NCI-H146 treated with DMSO at 0.1 percent for 48 hours (cell line): ENCODE data around the gene SCAF4.
"Not testable (repeated sequence)": the region's sequence is repeated elsewhere in the genome, so short reads cannot be mapped to it uniquely, and the experiment has no call there.

Source experiments
- DNase-seq: peaks from one replicate; lab custom pipeline; 2025; ENCODE audit not compliant: unreplicated experiment; lab: John Stamatoyannopoulos, UW

Gene SCAF4

DNA sequence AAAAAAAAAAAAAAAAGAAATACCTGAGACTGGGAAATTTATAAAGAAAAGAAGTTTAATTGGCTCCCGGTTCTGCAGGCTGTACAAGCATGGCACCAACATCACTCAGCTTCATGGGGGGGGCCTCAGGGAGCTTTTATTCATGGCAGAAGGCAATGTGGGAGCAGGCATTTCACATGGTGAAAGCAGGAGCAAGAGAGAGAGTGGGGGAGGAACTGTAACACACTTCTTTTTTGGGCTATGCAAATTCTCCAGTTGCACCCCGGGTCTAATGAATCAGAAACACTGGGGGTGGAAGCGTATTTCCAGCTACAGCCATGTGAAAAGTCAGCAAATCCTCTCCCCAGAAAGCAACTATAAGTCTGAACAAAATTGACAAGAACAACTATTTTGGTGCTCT, 84.3 kb downstream of the SCAF4 start:
- no peak for DNase-seq

DNA sequence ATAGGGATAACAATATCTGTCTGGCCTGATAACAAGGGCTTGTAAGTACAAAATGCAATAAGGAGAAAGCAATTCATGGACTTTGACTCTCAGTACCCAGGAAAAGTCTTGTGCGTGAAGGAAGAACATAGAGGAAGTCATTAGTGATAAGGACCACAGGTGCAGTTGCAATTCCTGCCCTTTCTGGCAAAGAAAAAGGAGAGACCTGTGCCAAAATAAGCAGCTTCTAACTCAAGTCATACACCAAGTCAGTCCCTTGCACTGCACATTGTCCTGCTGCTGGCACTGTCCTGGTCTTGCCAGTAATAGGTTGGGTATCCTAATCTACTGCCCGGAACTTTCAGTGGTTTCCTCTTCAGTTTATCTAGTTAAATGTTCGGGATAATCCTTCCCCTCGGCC, 87.3 kb downstream of the SCAF4 start:
- no peak for DNase-seq

DNA sequence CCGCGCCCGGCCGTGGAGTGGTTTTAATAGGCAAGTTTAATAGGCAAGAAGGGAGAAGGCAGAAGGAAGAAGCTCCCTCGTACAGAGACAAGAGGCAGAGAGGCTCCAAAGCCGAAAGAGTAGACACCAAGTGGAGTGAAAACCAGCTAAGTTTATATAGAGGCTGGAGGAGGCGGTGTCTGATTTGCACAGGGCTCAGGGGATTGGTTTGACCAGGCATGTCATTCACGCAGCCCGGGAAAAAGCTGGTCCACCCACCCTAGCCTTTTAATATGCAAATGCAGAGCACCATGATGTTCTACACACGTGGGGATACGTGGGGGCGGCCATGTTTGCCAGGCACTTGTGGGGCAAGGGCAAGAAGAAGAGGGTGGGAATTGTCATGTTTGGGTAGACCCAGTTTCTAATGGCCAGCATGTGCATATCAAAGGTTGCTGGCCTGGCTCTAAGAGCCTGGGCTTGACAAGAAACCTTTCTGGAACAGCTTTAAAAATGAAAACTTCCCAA, 90.4 kb downstream of the SCAF4 start:
- no peak for DNase-seq

DNA sequence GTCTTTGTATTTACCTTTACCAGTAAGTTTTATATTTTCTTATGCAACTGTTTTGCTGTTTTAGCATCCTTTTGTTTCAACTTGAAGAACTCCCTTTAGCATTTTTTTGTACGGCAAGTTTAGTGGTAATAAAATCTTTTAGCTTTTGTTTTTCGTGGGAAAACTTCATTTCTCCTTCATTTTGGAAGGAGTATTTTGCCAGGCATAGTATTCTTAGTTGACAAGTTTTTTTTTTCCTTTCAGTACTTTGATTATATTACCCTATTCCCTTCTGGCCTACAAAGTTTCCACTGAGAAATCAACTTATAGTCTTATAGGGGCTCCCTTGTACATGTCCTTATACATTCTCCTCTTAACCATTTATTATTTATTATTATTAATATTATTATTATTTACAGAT, 95.0 kb downstream of the SCAF4 start:
- no peak for DNase-seq

- DNase-seq, result no peak
Observed at GRCh38 chr21:31634993-31635392, 96.9 kb downstream of the SCAF4 start.

GRCh38 chr21:31631881-31632280, 100.0 kb downstream of the SCAF4 start:
- DNase-seq, result not testable (repeated sequence)

DNA sequence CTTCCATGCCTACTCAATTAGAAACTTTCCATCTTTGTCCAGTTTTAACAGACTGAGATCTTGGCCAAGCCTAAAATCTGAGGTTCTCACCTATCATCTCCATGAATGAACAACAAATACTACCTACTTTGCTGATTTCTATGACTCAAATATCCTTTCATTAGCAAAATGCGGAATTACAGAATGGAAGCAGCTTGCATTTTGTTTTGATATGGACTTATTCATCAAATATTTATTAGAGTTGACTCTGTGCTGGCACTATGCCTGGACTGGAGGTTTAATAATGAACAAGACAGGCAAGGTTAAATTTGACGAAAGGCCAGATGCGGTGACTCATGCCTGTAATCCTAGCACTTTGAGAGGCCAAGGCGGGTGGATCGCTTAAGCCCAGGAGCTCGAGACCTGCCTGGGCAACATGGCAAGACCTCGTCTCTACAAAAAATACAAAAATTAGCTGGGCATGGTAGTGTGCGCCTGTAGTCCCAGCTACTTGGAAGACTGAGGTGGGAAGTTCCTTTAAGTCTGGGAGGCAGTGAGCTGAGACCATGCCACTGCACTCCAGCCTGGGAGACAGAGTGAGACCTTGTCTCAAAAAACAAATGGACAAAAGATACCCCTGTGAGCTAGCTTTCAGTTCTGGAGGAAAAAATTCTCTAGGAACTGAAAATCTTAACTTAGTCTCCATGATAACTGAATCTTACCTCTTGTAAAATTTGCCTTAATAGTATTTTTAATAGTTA, 101.8 kb downstream of the SCAF4 start:
- no peak for DNase-seq

GRCh38 chr21:31624961-31625491, 106.9 kb downstream of the SCAF4 start:
- DNase-seq, result no peak

GRCh38 chr21:31624181-31624580, 107.7 kb downstream of the SCAF4 start:
- DNase-seq, result no peak

GRCh38 chr21:31623664-31624063, 108.3 kb downstream of the SCAF4 start:
- no peak for DNase-seq

GRCh38 chr21:31622397-31622796, 109.5 kb downstream of the SCAF4 start:
- no peak for DNase-seq
